GM12891 (cell line): ENCODE data around the gene PTPN22.

ENCODE experiments used
- DNase-seq: peaks from one replicate; pipeline ENCODE4 v3.0.0; 2011; ENCODE audit warnings: low spot score; ENCODE audit not compliant: insufficient read length
- FAIRE-seq: peaks from 2 replicates; lab custom pipeline; 2011; peaks lifted over from hg19 to GRCh38; lab: Jason Lieb, UNC
- PAX5 ChIP-seq: IDR thresholded peaks from 2 replicates; pipeline ENCODE4 v1.6.1; 2011; ENCODE audit warnings: low read length, moderate library complexity, mild to moderate bottlenecking; ENCODE audit not compliant: insufficient read depth, severe bottlenecking
- POLR2A ChIP-seq: IDR thresholded peaks from 2 replicates; pipeline ENCODE4 v1.6.1; 2011; ENCODE audit warnings: low read depth, low read length, control low read depth
- POLR2AphosphoS5 ChIP-seq: IDR thresholded peaks from 2 replicates; pipeline ENCODE4 v1.6.1; 2011; ENCODE audit warnings: low read depth, low read length, control low read depth
- POU2F2 ChIP-seq: IDR thresholded peaks from 2 replicates; pipeline ENCODE4 v1.6.1; 2011; ENCODE audit warnings: low read depth, mild to moderate bottlenecking, control low read depth, low read length, moderate library complexity
- SPI1 ChIP-seq: IDR thresholded peaks from 2 replicates; pipeline ENCODE4 v1.6.1; 2011; ENCODE audit warnings: low read depth, low read length, control low read depth
- TAF1 ChIP-seq: IDR thresholded peaks from 2 replicates; pipeline ENCODE4 v1.6.1; 2011; ENCODE audit warnings: low read depth, low read length, control low read depth

Gene PTPN22

GRCh38 chr1:113904293-113904673 lies 32.8 kb upstream of the PTPN22 start:
- TF ChIP-seq PAX5 (no peak), SPI1 (no peak), POLR2AphosphoS5 (no peak), POLR2A (no peak), TAF1 (no peak)
- DNase-seq (no peak), FAIRE-seq (no peak)

GRCh38 chr1:113903501-113904292 lies 32.2 kb upstream of the PTPN22 start:
- TF ChIP-seq POLR2AphosphoS5, result no peak
- TF ChIP-seq SPI1, result 0 out of 2 replicates have a peak, but pooled peaks have one; percentile 32
- no peak for TF ChIP-seq PAX5
- no peak for TF ChIP-seq POU2F2
- TF ChIP-seq POLR2A, result no peak
- TF ChIP-seq TAF1, result no peak
- DNase-seq (no peak), FAIRE-seq (no peak)

- FAIRE-seq, result no peak
- no peak for DNase-seq
- TF ChIP-seq POU2F2 (no peak), SPI1 (no peak), POLR2AphosphoS5 (no peak), PAX5 (no peak), POLR2A (no peak), TAF1 (no peak)
Measured at GRCh38 chr1:113901191-113901590, 29.7 kb upstream of the PTPN22 start.

- DNase-seq, result no peak
- TF ChIP-seq POLR2A (no peak), POU2F2 (no peak), POLR2AphosphoS5 (no peak), PAX5 (no peak), TAF1 (no peak)
- FAIRE-seq, result no peak
Measured at GRCh38 chr1:113899111-113899510, 27.6 kb upstream of the PTPN22 start.

GRCh38 chr1:113898241-113898814 lies 26.8 kb upstream of the PTPN22 start:
- TF ChIP-seq TAF1 (no peak), POLR2A (no peak), POLR2AphosphoS5 (no peak), POU2F2 (no peak), PAX5 (no peak), SPI1 (no peak)
- FAIRE-seq, result no peak
- DNase-seq, result no peak

GRCh38 chr1:113895961-113896360 lies 24.4 kb upstream of the PTPN22 start:
- DNase-seq (no peak), FAIRE-seq (no peak)
- TF ChIP-seq POLR2A (no peak), TAF1 (no peak)

GRCh38 chr1:113895098-113895497 lies 23.6 kb upstream of the PTPN22 start:
- TF ChIP-seq POLR2AphosphoS5 (no peak), POU2F2 (no peak), PAX5 (no peak), POLR2A (no peak), SPI1 (no peak), TAF1 (no peak)
- DNase-seq (no peak), FAIRE-seq (no peak)

GRCh38 chr1:113893267-113893666 lies 21.8 kb upstream of the PTPN22 start:
- FAIRE-seq, result no peak
- TF ChIP-seq POLR2A (no peak), POU2F2 (no peak), POLR2AphosphoS5 (no peak), SPI1 (no peak), TAF1 (no peak), PAX5 (no peak)
- no peak for DNase-seq

- no peak for FAIRE-seq
Measured at GRCh38 chr1:113891631-113892220, 20.2 kb upstream of the PTPN22 start.

GRCh38 chr1:113890816-113891215 lies 19.3 kb upstream of the PTPN22 start:
- FAIRE-seq, result no peak
- DNase-seq, result no peak
- TF ChIP-seq POLR2A (no peak), POU2F2 (no peak), SPI1 (no peak), PAX5 (no peak), POLR2AphosphoS5 (no peak), TAF1 (no peak)

More at GRCh38 chr1:113891631-113892220, 20.2 kb upstream of the PTPN22 start:
- TF ChIP-seq PAX5, result no peak
- no peak for TF ChIP-seq SPI1
- no peak for TF ChIP-seq POLR2A
- no peak for TF ChIP-seq POU2F2
- no peak for TF ChIP-seq POLR2AphosphoS5
- no peak for TF ChIP-seq TAF1
- DNase-seq, result no peak
